ENCODE measurements around the gene EIF3D. TPM values are rescaled to one million over a fixed set of nuclear protein-coding genes. Genes with fewer than 3 reads are reported as not detected.

EIF3D gene
- total and polyA plus RNA-seq, 2 of the 13 experiments (the other 11 are each of a cell fraction or from before 2014, with no cell fraction given) = 118 to 274 TPM

DNA sequence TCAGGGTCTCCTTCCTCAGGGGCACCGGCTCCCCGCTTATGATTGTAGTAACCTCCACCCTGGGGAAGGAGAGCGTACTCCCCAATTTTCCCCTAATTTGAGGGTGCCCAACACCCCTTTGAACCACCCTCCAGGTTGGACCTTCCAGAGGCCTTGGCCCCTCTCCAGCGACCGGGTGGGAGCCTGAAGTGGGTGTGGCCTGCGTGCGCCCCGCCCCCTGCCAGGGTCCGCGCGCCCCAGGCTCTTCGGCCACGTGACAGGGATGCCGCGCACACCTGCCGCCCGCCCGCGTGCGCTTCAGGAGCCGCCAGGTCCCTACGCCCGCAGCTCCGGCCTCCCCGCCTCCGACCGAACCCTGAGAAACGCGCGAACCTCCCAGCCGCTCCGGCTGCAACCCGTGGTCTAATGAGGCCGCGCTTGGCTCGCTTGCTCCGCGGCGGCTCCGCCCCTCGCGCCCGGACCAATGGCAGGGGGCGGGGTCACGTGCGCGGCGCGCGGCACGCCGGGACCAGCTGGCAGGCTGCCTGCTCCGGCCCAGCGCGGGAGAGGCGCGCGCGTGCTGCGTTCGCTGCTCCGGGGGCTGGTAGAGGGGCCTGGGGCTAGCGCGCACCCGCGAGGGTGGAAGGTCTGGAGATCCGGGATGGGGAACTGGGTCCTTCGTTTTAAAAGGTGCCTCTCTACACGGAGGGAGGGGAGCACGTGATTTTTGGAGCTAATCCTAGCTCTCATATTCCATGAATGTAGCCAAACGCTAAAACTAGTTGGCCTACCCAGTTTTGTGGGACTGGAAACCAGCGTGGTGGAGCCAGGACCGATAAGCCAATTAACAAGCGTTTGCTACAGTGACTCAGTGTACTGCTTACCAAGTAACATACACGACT, 22.1 kb downstream of the EIF3D start, which contains the start of gene FOXRED2 (continued):
- TF ChIP-seq, protein P1, sequence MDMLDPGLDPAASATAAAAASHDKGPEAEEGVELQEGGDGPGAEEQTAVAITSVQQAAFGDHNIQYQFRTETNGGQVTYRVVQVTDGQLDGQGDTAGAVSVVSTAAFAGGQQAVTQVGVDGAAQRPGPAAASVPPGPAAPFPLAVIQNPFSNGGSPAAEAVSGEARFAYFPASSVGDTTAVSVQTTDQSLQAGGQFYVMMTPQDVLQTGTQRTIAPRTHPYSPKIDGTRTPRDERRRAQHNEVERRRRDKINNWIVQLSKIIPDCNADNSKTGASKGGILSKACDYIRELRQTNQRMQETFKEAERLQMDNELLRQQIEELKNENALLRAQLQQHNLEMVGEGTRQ (IDR thresholded peaks at IDR 0.05; ENCODE audit: low read depth, low read length) = peak; percentile 82
- TF ChIP-seq, protein P1 (CRISPR knock-in tag; IDR thresholded peaks at IDR 0.05; ENCODE audit: borderline replicate concordance) = peak; percentile 81
- 0 out of 2 replicates have a peak, but pooled peaks have one; percentile 24 for TF ChIP-seq KMT2B (CRISPR knock-in tag; IDR thresholded peaks at IDR 0.05)
- TF ChIP-seq, protein P2, sequence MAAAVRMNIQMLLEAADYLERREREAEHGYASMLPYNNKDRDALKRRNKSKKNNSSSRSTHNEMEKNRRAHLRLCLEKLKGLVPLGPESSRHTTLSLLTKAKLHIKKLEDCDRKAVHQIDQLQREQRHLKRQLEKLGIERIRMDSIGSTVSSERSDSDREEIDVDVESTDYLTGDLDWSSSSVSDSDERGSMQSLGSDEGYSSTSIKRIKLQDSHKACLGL (CRISPR knock-in tag; IDR thresholded peaks at IDR 0.05) = peak; percentile 97
- TF ChIP-seq, protein P3, sequence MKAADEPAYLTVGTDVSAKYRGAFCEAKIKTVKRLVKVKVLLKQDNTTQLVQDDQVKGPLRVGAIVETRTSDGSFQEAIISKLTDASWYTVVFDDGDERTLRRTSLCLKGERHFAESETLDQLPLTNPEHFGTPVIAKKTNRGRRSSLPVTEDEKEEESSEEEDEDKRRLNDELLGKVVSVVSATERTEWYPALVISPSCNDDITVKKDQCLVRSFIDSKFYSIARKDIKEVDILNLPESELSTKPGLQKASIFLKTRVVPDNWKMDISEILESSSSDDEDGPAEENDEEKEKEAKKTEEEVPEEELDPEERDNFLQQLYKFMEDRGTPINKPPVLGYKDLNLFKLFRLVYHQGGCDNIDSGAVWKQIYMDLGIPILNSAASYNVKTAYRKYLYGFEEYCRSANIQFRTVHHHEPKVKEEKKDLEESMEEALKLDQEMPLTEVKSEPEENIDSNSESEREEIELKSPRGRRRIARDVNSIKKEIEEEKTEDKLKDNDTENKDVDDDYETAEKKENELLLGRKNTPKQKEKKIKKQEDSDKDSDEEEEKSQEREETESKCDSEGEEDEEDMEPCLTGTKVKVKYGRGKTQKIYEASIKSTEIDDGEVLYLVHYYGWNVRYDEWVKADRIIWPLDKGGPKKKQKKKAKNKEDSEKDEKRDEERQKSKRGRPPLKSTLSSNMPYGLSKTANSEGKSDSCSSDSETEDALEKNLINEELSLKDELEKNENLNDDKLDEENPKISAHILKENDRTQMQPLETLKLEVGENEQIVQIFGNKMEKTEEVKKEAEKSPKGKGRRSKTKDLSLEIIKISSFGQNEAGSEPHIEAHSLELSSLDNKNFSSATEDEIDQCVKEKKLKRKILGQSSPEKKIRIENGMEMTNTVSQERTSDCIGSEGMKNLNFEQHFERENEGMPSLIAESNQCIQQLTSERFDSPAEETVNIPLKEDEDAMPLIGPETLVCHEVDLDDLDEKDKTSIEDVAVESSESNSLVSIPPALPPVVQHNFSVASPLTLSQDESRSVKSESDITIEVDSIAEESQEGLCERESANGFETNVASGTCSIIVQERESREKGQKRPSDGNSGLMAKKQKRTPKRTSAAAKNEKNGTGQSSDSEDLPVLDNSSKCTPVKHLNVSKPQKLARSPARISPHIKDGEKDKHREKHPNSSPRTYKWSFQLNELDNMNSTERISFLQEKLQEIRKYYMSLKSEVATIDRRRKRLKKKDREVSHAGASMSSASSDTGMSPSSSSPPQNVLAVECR (CRISPR knock-in tag; IDR thresholded peaks at IDR 0.05; ENCODE audit: borderline replicate concordance) = peak; percentile 90
- no peak for TF ChIP-seq HMGXB3 (CRISPR knock-in tag; IDR thresholded peaks at IDR 0.05; ENCODE audit: borderline replicate concordance)
- TF ChIP-seq ZNF878 (CRISPR knock-in tag; IDR thresholded peaks at IDR 0.05) = peak; percentile 81
- TF ChIP-seq ZNF678 (CRISPR knock-in tag; IDR thresholded peaks at IDR 0.05) = no peak; the same call in none of the 2 replicates
- TF ChIP-seq, protein P4, sequence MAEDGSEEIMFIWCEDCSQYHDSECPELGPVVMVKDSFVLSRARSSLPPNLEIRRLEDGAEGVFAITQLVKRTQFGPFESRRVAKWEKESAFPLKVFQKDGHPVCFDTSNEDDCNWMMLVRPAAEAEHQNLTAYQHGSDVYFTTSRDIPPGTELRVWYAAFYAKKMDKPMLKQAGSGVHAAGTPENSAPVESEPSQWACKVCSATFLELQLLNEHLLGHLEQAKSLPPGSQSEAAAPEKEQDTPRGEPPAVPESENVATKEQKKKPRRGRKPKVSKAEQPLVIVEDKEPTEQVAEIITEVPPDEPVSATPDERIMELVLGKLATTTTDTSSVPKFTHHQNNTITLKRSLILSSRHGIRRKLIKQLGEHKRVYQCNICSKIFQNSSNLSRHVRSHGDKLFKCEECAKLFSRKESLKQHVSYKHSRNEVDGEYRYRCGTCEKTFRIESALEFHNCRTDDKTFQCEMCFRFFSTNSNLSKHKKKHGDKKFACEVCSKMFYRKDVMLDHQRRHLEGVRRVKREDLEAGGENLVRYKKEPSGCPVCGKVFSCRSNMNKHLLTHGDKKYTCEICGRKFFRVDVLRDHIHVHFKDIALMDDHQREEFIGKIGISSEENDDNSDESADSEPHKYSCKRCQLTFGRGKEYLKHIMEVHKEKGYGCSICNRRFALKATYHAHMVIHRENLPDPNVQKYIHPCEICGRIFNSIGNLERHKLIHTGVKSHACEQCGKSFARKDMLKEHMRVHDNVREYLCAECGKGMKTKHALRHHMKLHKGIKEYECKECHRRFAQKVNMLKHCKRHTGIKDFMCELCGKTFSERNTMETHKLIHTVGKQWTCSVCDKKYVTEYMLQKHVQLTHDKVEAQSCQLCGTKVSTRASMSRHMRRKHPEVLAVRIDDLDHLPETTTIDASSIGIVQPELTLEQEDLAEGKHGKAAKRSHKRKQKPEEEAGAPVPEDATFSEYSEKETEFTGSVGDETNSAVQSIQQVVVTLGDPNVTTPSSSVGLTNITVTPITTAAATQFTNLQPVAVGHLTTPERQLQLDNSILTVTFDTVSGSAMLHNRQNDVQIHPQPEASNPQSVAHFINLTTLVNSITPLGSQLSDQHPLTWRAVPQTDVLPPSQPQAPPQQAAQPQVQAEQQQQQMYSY (CRISPR knock-in tag; IDR thresholded peaks at IDR 0.05) = peak; percentile 38; the same call in 1 of the 2 replicates
- no peak for TF ChIP-seq ZNF652 (CRISPR knock-in tag; IDR thresholded peaks at IDR 0.05; ENCODE audit: borderline replicate concordance, low read depth)
- TF ChIP-seq SPEN (CRISPR knock-in tag; IDR thresholded peaks at IDR 0.05; ENCODE audit: low read depth) = peak; percentile 94
- no peak for TF ChIP-seq NFE2 (CRISPR knock-in tag; IDR thresholded peaks at IDR 0.05)
